GM13977 (cell line): ENCODE data around the gene PSMD12.
A peak's percentile ranks its signal among the peaks of the same experiment; 100 is the strongest.

Experiments
- DNase-seq: peaks from one replicate; pipeline ENCODE4 v3.0.0; 2012; ENCODE audit warnings: low spot score
- in situ Hi-C: fragments of 300-500 bp; cut with MboI; formaldehyde crosslinking; loops from one replicate; pipeline ENCODE4 v1.12.0; 2022; ENCODE audit warnings: low sequenced_read_pairs, low pct_unique_long_range_greater_than_20kb, mixed read lengths, inconsistent platforms; ENCODE audit not compliant: unreplicated experiment
- TF ChIP-seq, protein P1 (sequence below): IDR thresholded peaks from 2 replicates; pipeline ENCODE4 v1.5.1; 2012; ENCODE audit warnings: mild to moderate bottlenecking, control low read depth; ENCODE audit not compliant: insufficient read depth; ENCODE audit errors: extremely low read depth, missing control alignments

The PSMD12 gene

GRCh38 chr17:67293251-67294203 lies 72.8 kb downstream of the PSMD12 start:
- peak; percentile 87 for DNase-seq
- in situ Hi-C loops, result no loop called here
- TF ChIP-seq, protein P1, sequence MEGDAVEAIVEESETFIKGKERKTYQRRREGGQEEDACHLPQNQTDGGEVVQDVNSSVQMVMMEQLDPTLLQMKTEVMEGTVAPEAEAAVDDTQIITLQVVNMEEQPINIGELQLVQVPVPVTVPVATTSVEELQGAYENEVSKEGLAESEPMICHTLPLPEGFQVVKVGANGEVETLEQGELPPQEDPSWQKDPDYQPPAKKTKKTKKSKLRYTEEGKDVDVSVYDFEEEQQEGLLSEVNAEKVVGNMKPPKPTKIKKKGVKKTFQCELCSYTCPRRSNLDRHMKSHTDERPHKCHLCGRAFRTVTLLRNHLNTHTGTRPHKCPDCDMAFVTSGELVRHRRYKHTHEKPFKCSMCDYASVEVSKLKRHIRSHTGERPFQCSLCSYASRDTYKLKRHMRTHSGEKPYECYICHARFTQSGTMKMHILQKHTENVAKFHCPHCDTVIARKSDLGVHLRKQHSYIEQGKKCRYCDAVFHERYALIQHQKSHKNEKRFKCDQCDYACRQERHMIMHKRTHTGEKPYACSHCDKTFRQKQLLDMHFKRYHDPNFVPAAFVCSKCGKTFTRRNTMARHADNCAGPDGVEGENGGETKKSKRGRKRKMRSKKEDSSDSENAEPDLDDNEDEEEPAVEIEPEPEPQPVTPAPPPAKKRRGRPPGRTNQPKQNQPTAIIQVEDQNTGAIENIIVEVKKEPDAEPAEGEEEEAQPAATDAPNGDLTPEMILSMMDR, result peak; percentile 92

DNA sequence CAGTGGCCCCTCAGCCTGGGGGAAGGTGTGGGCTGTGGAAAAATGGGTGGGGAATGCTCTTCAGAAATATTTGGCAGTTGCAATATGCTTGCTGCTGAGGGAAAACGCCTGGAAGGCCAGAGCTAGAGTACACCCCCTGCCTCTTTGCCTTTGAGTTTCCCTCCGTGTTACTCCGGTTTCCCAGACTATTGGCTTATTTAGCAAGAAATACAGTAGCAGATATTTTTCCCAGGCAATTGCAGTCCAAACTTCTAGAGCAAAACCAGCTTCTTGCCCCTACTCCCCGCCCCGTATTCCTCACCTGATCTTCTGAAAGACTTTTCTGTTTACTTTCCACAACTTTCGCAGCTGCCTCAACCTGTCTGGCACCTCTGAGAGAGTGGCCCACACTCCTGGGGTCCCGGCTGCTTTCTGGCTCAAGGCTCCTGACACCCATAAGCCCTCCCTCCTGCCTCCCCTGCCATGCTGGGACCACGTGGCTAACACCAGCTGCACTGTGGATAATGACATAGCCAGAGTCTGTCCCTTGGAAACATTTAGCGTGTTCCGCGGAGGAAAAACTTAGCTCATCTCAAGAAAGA lies 75.6 kb downstream of the PSMD12 start:
- in situ Hi-C loops, result no loop called here
- TF ChIP-seq, protein P1, result no peak
- DNase-seq, result no peak

DNA sequence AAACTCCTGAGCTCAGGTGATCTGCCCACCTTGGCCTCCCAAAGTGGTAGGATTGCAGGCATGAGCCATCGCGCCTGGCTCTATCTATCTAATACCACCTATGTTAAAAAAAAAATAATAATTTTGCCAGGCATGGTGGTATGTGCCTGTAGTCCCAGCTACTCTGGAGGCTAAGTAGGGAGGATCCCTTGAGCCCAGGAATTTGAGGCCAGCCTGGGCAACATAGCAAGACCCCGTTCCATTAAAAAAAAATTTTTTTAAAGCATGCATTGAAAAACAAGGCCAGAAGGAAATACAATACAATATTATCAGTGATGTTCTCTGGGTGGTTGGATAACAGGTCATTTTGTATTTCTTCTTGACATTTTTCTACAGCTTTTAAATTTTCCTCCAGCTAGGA lies 76.1 kb downstream of the PSMD12 start:
- TF ChIP-seq, protein P1, result no peak
- no peak for DNase-seq
- in situ Hi-C loops, result no loop called here

DNA sequence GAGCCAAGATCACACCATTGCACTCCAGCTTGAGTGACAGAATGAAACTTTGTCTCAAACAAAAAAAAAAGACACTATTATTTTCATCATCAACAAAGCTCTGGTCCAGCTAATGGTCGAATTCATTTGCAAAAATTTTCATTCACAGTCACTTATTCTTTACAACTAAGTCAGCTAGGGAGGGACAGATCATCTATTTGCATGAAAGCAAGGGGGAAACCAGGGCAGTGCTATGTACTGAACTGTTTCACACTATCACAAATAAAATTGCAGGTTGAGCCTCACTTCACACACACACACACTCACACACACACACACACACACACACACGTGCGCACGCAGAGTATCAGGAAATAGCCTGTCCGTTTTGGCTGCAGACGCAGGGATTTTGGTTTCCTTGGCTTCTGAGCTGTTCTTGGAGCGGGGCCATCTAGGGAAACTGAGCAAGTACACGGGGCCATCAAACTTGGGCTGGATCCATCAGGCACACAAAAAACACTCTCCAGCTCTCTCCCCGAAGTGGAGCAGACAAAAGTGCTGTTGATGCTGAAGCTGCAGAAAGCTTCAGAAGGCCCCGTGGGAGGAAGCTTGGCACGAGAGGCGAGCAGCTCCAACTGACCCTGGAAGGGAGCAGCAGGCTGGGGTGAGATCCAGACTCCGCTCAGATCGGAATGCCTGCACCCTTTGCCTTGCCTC lies 77.0 kb downstream of the PSMD12 start:
- in situ Hi-C loops, result no loop called here
- no peak for DNase-seq
- TF ChIP-seq, protein P1, result no peak
